Activated CD8-positive, alpha-beta memory T cell treated with anti-CD3 and anti-CD28 coated beads, Interleukin-2, amount 50 U/mL, for 4 hours (primary cell): ENCODE data around the gene POU6F2.
"Not testable (repeated sequence)": the region's sequence is repeated elsewhere in the genome, so short reads cannot be mapped to it uniquely, and the experiment has no call there.

ENCODE experiments used
- DNase-seq: peaks from one replicate; pipeline ENCODE4 v3.0.0-alpha.2; 2020

Gene POU6F2

DNA sequence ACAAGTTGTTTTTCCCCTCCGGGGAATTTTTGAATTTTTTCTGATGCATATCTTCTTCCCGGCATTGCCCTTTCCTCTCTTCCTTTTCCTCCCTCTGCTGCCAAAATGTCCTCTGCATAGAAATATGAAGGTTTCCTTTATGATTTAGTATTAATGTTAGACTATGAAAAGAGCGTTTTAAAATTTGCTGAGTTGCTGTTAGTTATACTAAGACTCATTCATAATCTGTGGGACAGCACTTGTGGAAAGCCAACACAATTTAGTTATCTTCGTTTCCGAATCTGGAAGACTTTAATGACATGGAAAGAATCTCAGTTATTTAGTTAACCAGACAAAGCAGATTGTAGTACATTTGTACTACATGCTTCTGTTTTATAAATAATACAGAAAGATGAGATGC, 25.0 kb downstream of the POU6F2 start:
- no peak for DNase-seq

DNA sequence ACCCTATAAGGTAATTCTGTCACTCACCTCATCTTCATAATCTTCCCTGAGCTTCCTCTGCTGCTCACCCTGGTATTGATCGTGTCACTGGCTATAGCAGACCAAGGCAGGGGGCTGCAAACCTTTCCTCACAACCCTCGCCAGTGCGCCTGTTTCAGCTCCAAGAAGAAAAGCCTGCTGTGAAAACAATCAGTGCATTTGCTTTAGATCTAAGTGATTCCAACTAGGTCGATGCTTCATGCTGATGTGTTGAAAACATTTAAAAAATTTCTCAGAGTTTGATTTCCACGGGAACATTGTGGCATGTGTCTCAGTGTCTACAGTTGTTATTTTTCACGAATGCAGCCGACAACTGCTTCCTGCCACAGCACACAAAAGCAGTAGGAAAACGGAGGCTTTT, 27.3 kb downstream of the POU6F2 start:
- DNase-seq: no peak

DNA sequence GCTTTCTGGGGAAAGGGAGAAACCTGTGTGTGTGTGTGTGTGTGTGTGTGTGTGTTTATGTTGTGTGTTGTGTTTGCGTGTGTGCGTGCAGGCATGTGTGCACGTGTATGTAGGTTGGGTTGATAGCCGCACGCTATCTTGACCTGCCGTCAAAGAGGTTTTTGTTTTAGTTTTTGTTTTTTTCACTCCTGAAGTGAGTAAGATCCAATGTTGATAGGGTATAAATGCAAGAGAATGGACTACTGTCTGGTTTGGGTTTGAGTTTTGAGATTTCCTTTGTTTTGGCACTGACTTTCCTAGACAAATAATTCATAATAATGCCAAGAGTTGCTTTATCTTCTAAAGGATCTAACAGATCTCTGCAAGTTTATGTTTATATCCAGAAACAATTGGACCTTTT, 27.8 kb downstream of the POU6F2 start:
- DNase-seq: no peak

DNA sequence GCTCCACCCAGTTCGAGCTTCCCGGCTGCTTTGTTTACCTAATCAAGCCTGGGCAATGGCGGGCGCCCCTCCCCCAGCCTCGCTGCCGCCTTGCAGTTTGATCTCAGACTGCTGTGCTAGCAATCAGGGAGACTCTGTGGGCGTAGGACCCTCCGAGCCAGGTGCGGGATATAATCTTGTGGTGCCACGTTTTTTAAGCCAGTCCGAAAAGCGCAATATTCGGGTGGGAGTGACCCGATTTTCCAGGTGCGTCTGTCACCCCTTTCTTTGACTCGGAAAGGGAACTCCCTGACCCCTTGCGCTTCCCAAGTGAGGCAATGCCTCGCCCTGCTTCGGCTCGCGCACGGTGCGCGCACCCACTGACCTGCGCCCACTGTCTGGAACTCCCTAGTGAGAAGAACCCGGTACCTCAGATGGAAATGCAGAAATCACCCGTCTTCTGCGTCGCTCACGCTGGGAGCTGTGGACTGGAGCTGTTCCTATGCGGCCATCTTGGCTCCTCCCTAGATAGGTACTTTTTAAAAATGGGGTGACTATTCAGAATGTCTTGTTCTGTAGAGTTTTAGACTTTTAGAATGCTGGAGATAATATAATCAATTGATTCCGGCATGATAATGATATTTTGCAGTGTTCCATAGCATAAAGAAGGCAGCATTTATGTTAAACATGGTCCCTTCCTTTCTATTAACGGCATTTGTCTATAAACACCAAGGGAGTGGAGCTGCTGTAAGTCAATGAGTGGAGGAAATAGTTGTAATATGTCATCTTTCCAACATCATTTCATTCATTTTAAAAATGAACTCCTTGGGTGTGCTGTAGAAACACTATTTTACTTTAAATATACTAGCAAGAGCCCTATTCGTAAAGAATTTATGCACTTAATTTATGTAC, 35.6 kb downstream of the POU6F2 start:
- not testable (repeated sequence) for DNase-seq

DNA sequence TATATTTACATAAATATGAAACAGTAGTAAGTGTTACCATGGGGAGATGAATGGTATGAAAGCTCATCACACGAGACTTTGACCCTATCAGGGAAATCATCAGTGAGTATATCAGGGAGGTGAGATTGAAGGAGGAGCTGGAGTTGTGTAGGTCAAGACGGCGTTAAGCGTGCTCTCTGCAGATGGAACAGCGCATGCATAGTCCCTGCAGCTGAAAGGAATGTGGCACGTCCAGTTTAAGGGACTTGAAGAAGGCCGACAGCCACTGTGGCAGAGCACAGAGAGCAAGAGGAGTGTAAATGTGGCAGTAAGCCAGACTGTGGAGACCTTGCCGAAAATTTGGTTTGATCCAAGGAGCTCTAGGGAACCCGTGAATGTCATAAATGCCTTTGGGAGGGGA, 38.9 kb downstream of the POU6F2 start:
- no peak for DNase-seq

DNA sequence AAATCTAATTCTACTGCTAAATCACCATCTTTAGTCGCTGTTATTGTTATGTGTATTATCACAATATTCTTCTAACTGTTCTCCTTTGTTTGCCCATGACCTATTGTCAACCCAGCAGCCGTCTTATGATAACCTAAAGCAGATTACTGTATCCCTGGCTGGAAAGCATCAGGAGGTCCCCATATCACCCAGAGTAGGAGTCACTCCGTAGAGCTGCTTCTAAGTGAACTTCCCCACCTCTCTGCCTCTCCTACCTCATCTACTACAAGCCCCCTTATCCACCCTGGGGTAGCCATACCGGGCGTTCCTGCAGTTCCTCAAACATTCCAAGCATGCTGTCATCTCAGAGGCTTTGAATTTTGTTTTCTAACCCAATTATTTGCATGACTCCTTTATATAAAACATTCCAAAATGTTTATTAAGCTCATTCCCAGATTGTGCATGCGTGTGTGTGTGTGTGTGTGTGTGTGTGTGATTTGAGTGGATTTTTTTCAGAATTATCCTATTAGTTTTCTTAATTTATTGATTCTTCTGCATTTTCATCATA, 39.7 kb downstream of the POU6F2 start:
- no peak for DNase-seq

DNA sequence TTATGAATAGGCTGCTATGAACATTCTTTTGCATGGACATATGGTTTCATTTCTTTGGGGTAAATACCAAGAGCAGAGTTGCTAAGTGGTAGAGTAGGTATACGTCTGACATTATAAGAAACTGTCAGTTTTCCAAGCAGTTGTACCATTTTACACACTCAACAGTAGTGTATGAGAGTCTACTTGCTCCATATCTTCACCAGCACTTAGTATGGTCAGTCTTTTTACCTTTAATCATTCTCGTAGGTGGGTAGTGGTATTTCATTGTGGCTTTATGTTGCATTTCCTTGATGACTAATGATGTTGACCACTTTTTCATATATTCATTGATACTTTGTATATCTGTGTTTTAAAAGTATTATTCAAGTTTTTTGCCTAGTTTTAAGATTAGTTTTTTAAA, 45.1 kb downstream of the POU6F2 start:
- DNase-seq: no peak

DNA sequence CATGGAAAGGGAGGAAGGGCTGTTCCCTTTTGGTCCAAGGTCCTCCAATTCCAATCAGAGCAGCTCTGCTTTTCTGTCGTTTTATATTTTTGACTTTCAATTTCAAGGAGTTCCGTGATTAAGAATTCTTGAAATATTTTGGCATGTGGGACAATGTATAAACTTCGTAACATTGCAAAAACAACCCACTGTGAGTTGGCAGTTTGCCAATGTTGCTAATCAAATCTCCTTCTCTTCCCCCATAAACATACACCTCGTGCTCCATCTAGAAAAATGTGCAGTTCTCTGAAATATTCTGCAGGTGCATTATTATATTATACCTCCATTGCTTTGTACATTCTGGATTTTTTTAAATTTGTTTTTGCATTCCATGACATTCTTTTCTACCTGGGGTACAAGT, 49.8 kb downstream of the POU6F2 start:
- no peak for DNase-seq

DNA sequence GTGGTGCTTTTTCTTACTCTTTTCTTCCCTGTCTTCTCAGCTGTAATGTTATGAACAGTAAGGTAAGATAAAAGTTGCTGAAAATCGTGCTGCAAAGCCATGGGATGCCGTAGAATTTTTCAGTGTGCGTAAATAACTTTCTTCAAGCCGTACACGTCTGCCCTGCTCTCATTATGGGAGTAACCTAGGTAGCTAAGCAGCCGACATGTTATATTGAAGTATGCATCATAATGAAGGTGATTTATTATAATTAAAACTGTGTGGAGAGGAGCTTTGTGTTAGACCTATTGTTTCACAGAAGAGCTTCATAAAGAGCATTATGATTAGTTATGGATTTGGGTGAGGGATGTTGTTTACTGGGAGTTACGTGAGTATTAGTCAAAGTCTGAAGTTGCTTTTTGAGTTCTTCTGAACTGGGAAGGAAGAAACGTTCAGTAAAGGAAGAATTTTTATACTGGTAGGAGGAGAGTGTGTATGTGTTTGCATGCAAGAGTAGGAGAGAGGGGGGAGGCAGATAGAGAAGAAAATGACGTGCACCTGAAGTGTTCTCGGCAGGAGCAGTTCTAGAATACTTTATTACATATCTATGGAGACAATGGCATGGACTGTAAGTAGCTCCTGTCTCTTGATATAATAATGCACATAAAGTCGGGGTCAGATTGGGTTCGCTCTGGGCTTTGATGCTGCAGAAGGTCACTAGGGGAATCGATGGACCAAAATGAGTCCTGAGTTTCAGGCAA, 56.3 kb downstream of the POU6F2 start:
- no peak for DNase-seq

DNA sequence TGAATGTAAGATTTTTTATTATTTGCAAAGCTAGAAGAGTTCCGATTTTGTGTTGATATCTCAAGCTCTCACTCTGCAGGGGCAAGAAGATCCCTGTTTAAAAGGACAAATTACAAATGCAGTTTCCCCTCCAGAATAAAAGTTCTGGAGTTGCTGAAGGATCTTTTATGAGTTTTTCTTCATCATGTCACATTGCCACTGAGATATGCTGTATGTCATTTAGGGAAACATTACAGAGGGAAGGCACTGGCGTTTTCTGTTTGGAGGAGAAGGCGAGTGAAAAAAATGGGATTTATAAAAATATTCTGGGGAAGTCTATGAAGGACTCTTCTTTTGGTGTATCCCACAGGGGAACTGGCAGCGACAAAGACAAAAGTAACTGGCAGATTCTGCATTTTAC, 57.4 kb downstream of the POU6F2 start:
- DNase-seq: no peak

DNA sequence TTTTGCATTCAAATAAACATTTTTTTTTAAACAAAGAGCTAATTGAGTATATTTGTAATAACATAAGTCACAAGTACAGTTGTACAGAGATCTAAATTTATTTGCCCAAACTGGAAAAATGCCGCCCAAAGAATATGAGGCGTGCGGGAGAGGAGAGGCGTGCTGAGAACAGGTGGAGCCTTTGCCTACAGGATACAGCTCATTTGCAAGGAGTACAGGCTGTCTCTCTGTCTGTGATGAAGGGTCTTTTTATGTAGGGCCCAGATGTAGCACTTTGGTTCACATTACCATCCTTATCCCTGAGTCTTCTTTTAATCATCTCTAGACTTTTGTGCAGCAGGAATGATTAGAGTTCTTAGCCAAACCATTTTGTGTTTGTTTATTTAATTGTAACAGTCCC, 58.2 kb downstream of the POU6F2 start:
- no peak for DNase-seq

DNA sequence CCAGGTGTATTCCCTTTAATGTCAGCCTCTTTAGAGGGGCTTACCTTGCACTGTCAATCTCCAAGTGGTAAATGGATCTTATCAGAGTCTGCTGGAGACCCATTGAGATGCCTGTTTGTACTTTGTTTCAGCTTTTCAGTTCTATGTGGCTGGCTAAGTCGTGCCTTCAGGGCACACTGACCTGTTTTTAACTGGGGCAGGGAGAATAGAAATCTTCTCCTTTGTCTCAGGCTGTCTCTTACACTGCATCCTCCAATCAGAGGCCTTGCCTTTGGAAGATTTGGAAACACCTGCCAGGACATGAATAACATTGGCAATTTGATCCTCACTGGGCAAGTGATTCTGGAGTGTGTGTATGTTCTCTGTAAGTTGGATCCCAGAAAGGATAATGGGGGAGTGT, 65.0 kb downstream of the POU6F2 start:
- no peak for DNase-seq

DNA sequence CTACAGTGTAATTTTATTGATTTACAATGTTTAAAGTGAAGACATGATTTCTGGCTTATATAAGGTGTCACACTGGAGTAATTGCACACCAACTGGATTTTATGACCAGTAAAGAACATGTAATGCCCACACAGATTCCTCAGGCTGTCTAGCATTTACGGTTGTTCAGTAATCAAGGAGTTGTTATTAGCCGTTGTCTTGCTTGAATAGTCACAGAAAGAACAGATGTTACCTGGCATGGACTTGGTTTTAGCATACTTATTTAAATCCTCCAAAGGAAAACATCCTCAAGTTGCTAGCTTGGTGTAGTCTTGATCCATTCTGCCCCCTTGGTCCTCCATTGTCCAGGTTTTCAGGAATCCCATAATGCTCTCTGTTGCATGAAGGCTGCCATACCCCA, 65.8 kb downstream of the POU6F2 start:
- DNase-seq: no peak

DNA sequence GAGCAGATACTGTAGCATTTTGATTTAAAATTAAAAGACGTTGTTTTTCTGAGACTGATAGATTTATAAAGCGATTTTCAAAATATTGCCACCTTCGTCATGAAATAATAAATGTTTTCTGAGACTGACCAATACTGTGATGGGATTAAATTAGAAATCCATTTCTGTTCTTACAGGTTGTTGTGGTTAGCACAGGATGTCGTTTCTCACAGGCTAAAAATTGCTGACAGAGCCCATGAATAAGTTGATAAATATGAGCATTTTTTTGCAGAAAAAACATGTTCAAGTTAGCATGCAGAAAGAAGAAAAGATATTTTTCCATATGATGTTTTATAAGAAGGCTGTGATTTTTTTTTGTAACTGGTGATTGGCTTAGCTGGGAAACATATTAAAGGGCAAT, 66.8 kb downstream of the POU6F2 start:
- no peak for DNase-seq

DNA sequence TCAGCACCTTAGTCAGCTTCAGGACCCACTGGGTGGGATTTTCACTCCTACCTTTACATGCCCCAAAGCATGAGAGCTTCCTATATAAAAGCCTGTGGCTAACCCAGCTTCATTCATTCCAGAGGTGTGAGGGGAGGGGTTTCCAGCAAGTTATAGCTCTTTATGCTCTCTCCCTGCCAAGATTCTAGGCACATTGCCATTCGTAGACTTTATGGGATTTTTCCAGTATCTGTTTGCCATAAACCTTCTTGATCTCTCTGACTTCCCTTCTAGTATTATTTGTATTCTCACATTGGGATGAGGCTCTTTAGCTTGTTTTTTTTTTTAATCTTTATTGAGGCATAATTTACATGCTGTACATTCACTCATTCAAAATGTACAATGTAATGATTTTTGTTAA, 67.5 kb downstream of the POU6F2 start:
- no peak for DNase-seq

DNA sequence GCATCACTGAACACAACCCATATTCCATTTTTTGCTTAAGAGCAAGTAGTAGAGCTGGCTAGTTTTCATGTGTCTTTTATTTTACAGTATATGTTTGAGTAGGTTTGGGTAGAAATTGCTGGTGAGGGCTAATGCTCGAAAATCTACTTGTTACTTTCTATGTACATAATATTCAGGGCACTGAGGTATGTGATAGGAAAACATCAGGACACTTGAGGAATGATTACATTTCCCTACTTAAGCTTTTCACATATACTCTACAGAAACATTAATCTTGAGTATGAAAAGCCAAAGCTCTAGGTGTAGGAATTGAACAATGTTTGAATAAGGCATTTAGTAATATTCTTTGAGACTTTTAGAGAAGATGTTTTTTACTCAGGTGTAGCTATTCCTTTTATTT, 73.6 kb downstream of the POU6F2 start:
- no peak for DNase-seq

DNA sequence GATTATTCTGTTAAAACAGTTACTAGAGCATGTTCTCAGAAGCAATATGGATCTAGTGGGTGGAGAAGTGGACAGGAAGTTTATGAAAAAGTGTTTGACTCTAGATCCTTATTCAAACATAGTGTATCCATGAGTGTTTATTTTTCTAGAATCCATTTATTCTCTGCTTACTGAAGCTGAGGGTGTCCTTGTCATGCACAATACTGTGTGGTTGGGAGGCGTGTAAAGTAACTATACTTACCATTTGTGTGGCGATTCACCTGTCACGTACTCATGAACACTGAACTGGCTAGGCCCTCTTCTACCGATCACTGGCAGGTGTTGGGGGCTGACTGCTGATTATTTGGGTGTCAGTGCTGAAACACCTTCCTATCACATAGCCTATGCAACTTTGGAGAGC, 74.0 kb downstream of the POU6F2 start:
- DNase-seq: no peak

DNA sequence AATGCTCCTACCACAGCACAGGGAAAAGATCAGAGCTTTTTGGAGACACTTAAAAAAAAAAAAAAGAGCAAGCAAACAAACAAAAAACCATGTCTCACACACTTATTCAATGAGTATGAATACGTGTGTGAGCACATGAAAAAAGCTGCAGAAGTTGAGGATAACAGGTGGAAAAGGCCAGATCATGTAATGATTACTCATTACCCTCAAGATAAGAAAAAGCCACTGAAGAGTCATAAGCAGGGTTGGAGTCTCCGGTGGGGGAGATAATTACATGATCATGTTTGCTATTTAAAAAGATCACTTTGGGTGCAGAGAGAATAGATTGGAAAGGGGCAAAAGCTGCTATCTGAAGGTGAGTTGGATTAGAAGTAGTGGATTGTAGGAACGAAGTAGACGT, 77.0 kb downstream of the POU6F2 start:
- no peak for DNase-seq

DNA sequence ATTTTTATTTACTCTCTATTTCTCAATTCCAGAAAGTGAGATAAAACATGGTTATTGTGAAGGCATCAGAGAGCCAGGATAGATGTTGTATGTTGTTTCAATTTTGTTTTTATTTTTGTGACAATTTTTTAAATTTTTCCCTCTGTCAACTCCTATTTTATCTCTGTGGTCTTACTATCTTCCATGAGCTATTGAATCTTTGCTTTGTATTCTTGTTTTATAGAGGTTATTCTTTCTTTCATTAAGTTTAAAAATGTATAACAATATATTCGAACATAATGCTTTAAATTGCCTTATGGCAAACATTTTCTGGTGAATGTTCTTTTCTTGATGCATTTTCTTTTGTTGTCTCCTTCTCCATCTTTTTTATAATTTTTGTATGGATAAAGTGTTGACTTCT, 78.4 kb downstream of the POU6F2 start:
- no peak for DNase-seq

DNA sequence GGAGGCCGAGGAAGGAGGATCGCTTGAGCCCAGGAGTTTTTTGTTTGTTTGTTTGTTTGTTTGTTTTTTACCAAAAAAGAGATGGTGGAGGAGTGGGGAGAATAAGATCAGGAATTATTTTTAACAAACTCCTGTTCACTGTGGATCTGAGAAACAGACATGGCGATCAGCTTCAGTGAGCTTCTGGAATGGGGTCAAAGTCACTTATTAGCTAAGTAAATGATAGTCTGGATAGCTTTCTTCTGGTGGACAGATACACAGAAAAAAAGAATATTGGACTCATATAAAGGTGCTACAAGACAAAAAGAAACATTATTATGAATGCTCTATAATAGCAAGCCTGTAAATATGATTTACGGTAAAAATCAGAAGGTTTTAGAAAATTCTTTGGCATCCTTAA, 85.1 kb downstream of the POU6F2 start:
- DNase-seq: no peak

DNA sequence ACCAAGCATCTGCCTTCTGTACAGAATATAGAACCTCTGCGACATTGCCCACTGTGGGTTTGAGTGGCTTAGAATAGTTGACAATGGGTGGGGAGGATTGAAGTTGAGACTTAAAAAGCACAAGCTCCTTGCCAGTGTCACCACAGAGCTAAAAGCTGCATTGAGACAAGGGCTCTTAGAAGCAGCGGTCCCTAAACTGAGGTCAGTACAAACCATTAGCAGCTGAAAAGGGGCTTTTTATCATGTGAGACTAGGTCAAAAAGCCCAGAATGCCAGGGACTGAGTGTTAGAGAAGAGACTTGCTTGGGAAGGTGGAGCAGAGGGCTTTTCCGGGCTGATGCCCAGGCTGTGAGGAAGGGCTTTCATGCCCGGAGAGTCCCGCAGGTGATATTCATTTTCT, 91.3 kb downstream of the POU6F2 start:
- no peak for DNase-seq

DNA sequence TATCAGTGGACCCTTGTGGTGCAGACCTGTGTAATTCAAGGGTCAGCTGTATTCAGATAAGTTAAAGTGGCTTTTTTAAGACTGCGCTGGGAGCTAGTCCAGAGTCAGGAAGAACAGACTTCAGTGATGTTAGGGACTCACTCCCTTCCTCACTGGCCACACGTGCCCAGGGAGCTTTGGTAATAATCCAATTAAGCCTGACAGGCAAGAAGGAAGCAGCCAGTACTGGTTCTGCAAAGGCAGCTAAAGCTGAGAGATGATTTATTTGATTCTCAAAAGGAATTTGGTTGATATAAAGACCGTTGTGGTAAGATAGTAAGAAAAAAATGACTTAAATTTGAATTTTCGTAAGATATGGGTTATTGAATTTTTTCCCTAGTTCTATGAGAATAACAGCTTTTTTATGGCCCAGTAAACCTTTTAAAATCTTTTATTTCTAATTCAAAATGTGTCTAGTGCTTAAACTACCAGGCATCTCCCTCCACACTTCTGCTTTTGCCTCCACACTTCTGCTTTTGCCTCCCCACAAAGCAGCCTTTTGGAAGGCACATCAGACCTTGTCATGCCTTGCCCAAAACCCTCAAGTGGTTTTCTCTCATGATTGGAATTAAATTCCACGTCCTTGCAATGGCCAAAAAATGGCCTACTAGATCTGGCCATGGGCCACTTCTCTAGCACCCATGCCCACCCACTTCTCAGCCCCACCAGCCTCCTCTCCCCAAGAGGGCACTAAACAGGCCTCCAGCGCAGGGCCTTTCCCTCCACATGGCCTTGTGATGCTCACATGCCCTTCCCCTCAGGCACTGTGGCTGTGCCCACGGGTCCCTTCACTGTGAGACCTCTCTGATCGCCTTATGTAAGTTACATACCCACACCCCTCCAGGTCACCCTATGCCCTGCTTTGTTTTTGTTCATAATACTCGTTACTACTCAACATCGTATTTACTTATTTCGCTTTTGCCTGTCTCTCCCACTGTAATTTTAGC, 92.5 kb downstream of the POU6F2 start:
- no peak for DNase-seq

DNA sequence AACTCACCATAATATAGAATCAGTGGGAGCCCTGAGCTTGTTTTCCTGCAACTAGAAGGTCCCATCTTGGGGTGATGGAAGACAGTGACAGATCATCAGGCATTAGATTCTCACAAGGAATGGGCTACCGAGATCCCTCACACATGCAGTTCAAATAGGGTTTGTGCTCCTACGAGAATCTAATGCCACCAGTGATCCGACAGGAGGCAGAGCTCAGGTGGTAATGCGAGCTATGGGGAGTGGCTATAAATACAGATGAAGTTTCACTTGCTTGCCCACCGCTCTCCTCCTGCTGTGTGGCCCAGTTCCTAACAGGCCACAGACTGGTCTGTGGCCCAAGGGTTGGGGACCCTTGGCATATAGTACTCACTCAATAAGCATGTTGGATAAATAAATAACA, 93.4 kb downstream of the POU6F2 start:
- no peak for DNase-seq
